Activated naive CD4-positive, alpha-beta T cell treated with anti-CD3 and anti-CD28 coated beads, Interleukin-2, amount 50 U/mL, for 16 hours (primary cell): ENCODE data around the gene ADAMTS16.

ENCODE experiments used
- DNase-seq: peaks from one replicate; pipeline ENCODE4 v3.0.0-alpha.2; 2020

ADAMTS16 gene

GRCh38 chr5:5246736-5247135 lies 106.6 kb downstream of the ADAMTS16 start:
- DNase-seq, result no peak

GRCh38 chr5:5250758-5251157 lies 110.6 kb downstream of the ADAMTS16 start:
- DNase-seq, result no peak

GRCh38 chr5:5252106-5252505 lies 112.0 kb downstream of the ADAMTS16 start:
- no peak for DNase-seq

DNA sequence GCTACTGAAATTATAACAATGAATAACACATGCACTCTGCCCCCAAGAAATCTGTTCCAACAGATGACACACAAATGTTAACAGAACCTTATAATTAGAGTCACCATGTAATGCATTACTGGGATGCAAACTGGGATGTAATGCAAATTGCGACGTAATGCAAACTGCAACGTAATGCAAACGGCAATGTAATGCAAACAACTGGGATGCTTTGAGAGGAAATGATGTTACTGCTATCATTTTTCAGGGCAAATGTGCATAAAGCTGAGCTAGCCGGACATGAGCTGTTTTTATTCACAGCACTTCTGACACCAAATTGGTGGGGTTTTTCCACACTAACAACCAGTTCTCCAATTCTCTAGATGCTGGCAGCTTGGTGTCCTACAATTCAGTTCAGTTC lies 117.2 kb downstream of the ADAMTS16 start:
- no peak for DNase-seq

DNA sequence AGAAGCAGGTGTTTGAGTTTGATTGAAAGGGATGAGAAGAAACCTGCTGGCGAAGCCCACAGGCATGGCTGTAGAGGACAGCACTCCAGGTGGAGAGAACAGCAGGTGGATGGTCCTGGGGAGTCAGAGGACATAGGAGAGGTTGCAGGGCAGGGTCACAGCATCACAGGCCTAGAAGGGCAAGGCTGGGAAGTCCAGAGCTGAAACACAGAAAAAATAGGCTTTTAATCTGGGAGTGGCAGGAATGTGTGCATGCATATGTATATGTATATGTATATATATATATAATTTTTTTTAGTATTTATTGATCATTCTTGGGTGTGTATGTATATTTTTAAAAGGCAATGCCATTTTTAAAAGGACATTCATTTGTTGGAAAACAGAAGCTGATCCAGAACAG lies 118.4 kb downstream of the ADAMTS16 start:
- no peak for DNase-seq

DNA sequence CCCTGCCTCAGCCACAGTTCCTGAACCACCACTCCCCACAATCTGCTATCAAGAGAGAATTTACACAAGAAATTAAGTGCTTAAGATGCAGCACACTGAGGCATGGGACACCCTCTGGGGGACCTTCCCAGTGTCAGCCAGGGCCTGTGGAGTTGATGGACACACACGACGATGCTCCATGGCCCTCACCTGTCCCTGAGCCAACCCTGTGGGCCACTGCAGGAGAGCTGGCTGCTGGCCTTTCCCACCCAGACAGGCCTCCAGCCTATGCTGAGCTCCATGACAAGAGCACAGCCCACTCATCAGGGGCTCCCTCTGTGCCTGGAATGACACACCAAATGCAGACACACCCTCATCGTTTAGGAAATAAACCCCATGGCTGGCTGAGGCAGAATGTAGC lies 124.6 kb downstream of the ADAMTS16 start:
- DNase-seq, result no peak

- no peak for DNase-seq
These were observed 126.2 kb downstream of the ADAMTS16 start for GRCh38 chr5:5266297-5266696.

DNA sequence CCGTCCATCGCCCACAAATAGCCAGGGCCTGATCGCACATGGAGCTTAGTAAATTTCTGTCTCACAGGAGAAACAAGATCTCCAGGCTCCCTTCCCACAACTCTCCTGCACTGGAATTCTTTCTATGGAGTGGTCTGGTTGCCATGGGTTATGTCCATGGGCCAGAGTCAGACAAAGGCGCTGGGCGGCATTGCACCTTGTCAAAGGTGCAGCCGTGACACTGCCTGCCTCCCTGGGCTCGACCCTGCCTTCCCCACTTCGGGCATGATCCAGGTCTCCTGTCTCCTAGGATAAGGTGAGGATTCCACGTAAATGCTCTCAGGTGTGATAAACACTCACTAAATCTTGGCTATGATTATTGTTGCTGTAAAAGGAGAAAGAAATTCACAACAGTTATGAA lies 130.0 kb downstream of the ADAMTS16 start:
- no peak for DNase-seq

GRCh38 chr5:5270958-5271785 lies 131.0 kb downstream of the ADAMTS16 start:
- DNase-seq, result no peak

- DNase-seq, result no peak
These were observed 131.7 kb downstream of the ADAMTS16 start for GRCh38 chr5:5271786-5272321.

- no peak for DNase-seq
These were observed 133.3 kb downstream of the ADAMTS16 start for GRCh38 chr5:5273398-5273797.

DNA sequence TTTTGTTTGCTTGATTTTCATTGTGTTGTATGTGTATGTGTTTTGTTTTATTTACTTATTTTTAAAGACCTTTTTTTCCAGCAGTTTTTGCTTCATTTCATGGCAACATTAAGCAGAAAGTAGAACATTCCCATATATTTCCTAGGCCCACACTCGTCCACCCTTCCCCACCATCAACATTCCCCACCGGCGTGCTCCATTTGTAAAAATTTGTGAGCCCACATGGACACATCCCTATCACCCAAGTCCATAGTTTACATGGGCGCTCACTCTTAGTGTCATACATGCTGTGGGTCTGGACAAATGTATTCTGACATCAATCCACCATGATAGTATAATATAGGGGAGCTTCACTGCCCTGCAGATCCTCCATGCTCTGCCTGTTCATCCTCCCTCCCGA lies 133.8 kb downstream of the ADAMTS16 start:
- no peak for DNase-seq

DNA sequence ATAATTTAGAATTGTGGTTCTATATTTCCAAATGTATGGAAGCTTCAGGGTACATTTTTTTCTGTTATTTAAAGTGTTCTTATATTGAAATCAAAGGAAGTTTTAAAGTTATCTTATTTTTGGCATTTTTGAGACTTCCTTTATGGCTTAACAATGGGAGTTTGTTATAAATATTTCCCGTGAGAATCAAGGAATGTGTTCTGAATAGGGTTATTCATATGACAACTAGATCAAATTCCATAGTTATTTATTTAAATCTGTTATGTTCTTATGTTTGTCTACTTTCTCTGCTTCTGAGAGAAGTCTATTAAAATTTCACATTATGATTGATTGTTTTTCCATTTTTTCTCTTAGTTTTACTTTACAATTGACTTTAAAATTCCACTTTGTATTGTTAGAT lies 135.1 kb downstream of the ADAMTS16 start:
- DNase-seq, result no peak

GRCh38 chr5:5276430-5276829 lies 136.3 kb downstream of the ADAMTS16 start:
- DNase-seq, result no peak

DNA sequence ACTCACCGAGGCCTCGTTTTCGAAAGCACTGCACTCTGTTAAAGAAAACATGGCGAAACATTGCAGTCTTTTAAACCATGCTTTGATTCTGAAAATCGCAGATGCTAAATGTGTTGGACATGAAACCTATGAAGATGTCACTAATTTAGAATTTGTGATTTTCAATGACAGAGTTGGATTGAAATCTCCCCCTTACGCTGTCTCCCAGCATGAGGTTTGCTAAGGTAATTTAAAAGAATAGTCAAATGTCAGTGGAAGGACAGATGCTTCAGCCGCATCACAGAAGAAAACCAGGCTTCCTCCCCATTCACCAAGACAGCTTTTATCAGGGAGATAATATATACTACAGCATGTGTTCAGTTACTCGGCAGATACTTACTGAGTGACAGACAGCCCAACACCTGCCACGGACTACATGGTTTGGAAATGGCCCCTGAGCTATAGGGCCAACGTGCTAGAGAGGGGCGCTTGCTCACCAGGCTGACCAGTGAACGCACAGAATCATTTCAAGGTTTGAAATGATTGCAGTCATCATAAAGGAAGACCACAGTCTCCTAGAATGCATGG lies 136.9 kb downstream of the ADAMTS16 start:
- DNase-seq, result no peak

DNA sequence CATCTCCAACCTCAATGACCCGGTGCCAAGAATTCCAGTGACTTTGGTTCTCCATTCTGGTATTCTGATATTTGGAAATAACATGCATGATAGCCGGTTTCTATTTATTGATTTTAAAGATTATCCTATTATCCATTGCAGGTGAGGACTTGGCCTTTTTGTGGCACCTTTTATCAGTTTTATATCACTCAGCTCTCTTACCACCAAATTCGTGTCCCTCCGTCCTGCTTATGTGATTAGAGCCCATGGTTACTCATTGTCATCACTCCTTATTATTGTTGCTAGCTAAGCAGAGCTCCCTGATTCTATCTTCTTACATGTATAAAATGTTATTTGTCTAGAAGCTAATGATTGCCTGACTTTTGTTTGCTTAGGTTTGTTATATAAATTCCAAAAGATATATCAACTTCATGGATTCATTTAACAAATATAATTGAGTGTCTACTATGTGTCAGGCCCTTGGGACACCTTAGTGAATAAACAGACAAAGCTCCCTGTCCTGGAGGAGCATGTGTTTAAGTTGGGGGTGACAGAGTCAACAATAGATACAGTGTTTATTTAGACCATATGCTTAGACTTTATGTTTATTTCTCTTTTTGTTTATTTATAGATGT lies 138.2 kb downstream of the ADAMTS16 start:
- DNase-seq, result no peak

- no peak for DNase-seq
These were observed 138.8 kb downstream of the ADAMTS16 start for GRCh38 chr5:5278815-5279381.

DNA sequence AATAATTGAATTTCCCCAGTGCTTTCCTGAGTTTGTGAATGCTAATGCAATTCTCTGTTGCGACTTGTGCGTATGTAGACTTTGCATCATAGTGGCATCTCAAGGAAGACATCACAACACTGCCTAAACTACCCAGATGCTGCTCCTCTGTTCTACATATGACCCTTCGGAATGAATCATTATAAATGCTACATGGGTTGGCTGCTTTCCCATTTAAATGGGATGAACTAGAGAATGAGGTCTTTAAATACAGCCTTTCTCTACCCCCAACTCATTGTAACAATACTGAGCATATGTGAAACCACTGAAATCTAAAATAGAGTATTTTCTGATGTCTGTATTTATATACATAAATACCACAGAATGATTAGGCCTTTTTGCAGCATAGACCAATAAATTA lies 145.8 kb downstream of the ADAMTS16 start:
- DNase-seq, result no peak

DNA sequence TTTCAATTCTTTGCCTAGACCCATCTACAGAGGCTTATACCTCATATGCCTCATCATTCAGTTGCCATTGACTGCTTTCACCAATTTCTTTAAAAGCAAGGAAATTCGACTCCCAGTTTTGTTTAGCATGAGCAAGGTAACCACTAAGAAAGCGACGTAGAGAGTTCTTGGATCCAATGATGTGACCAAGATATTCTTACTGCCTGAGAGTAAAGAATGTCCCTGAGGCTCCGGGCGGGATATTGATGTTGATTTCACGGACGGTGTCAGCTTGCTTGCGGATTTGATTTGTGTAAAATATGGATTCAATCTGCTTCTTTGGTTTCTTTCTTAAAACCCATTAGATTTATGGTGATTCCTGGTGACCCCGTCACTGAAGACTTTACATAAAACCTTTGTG lies 147.3 kb downstream of the ADAMTS16 start:
- DNase-seq, result no peak

GRCh38 chr5:5288201-5288600 lies 148.1 kb downstream of the ADAMTS16 start:
- no peak for DNase-seq

- no peak for DNase-seq
These were observed 149.4 kb downstream of the ADAMTS16 start for GRCh38 chr5:5289537-5289936.

DNA sequence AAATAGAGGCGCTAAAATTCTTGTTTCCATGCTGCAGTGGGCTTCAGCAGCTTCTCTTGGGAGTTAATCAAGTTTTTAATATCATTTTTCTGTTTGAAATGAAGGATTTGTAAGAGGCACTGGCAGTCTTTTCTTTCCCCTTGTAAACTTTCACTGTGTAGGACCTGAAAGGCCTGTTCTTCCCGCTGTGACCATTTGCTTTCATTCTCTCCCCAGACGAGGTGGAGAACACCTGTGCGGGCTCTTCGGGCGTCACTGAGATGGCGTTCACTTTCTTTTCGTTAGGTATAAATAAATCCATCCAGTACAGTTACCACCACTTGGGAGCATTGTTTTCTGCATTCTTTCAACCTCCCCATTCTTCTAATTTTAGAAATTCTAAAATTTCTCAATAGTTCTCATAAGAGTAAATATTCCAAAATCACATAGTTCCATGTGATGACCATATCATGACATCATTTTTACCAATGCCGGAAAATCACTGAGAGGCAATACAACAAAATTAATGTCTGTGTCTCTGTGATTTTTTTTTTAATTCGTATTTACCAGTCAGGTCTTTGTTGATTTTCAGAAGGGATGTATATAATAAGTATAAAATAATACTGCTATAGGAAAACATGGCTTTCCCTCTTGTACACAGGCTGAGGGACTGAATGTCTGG lies 150.7 kb downstream of the ADAMTS16 start:
- no peak for DNase-seq

- DNase-seq, result no peak
These were observed 151.2 kb downstream of the ADAMTS16 start for GRCh38 chr5:5291357-5291756.
